Type B pancreatic cell (in vitro differentiated cells): Measurements from ENCODE around the gene DPAGT1. TPM values are rescaled to one million over a fixed set of nuclear protein-coding genes. Genes with fewer than 3 reads are reported as not detected.
"Not testable (repeated sequence)": the region's sequence is repeated elsewhere in the genome, so short reads cannot be mapped to it uniquely, and the experiment has no call there.

Experiments used
- DNase-seq: peaks from one replicate; pipeline ENCODE4 v3.0.0; 2021; ENCODE audit warnings: mixed read lengths; ENCODE audit not compliant: unreplicated experiment; ENCODE audit errors: extremely low spot score
- H3K27ac Mint-ChIP-seq: 2 replicates; pipeline ENCODE4 v1.8.0; 2021; ENCODE audit warnings: mild to moderate bottlenecking, mixed read lengths
- H3K27me3 Mint-ChIP-seq: 2 replicates; pipeline ENCODE4 v1.8.0; 2021; ENCODE audit warnings: mixed read lengths
- H3K36me3 Mint-ChIP-seq: 2 replicates; pipeline ENCODE4 v1.8.0; 2021; ENCODE audit warnings: mixed read lengths
- H3K4me1 Mint-ChIP-seq: one replicate; pipeline ENCODE4 v1.8.0; 2021; ENCODE audit warnings: mixed read lengths; ENCODE audit not compliant: unreplicated experiment
- H3K4me3 Mint-ChIP-seq: 2 replicates; pipeline ENCODE4 v1.8.0; 2021; ENCODE audit warnings: mild to moderate bottlenecking, mixed read lengths
- H3K9me3 Mint-ChIP-seq: 2 replicates; pipeline ENCODE4 v1.8.0; 2021; ENCODE audit warnings: mixed read lengths
- total RNA-seq: library from RNA; stranded (reverse); gene quantifications from 2 replicates; pipeline ENCODE4 v1.2.1, GENCODE V29; 2021; ENCODE audit warnings: low replicate concordance
- TF ChIP-seq, protein P1 (sequence below): fragments of 200-600 bp; sonication (generic); conservative IDR thresholded peaks from 2 replicates; pipeline ENCODE4 v1.5.0; 2021; ENCODE audit warnings: antibody characterized with exemption, mild to moderate bottlenecking

Gene DPAGT1
- total RNA-seq, 1 donor from 2014 or later: 62.1 TPM

DNA sequence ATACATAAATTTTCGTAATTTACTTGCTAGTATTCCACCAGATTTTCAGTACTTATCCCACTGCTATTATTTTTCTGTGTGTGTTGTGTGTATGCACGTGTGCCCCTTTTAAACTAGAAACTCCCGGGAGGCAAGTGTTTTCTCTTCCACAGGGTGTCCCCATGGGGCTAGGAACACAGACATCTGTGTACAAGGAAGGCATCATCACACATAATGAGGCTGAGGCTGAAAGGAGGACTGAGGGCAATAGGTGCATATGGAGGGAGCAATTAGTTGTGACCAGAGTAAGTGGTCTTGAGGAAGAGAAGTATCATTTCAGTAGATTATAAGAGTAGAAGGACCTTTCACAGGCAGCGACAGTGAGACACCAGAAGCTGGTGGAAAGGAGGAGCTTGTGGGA lies 2.1 kb upstream of the DPAGT1 start:
- Mint-ChIP-seq H3K4me1 (peaks cover 41% of the 10 kb centered on the region), H3K9me3 (no peaks in the 10 kb centered on the region), H3K4me3 (peak overlapping the region; percentile 72), H3K36me3 (peaks cover 3% of the 10 kb centered on the region), H3K27me3 (no peaks in the 10 kb centered on the region), H3K27ac (peak overlapping the region; percentile 99)
- TF ChIP-seq, protein P1, sequence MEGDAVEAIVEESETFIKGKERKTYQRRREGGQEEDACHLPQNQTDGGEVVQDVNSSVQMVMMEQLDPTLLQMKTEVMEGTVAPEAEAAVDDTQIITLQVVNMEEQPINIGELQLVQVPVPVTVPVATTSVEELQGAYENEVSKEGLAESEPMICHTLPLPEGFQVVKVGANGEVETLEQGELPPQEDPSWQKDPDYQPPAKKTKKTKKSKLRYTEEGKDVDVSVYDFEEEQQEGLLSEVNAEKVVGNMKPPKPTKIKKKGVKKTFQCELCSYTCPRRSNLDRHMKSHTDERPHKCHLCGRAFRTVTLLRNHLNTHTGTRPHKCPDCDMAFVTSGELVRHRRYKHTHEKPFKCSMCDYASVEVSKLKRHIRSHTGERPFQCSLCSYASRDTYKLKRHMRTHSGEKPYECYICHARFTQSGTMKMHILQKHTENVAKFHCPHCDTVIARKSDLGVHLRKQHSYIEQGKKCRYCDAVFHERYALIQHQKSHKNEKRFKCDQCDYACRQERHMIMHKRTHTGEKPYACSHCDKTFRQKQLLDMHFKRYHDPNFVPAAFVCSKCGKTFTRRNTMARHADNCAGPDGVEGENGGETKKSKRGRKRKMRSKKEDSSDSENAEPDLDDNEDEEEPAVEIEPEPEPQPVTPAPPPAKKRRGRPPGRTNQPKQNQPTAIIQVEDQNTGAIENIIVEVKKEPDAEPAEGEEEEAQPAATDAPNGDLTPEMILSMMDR: no peak
- no peak for DNase-seq

DNA sequence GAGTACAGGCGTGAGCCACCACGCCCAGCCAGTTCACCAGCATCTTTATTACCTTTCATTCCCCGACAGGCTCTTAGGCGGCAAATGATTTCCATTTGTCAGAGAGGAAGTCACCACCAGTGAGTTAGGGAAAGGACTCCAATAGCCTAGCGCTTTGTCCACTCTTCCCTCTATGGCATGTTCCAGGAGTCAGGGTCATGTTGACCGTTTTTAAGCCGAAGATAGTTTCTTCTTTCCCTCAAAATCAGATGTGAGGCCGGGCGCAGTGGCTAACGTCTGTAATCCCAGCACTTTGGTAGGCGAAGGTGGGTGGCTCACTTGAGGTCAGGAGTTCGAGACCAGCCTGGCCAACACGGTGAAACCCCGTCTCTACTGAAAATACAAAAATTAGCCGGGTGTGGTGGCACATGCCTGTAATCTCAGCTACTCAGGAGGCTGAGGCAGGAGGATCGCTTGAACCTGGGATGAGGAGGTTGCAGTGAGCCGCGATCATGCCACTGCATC lies 1.6 kb upstream of the DPAGT1 start:
- H3K36me3 Mint-ChIP-seq, DNase-seq, H3K9me3 Mint-ChIP-seq, H3K27me3 Mint-ChIP-seq: not testable (repeated sequence)
- H3K4me1 Mint-ChIP-seq: peaks cover 36% of the 10 kb centered on the region
- peak overlapping the region; percentile 99 for H3K27ac Mint-ChIP-seq
- peak overlapping the region; percentile 92 for H3K4me3 Mint-ChIP-seq

DNA sequence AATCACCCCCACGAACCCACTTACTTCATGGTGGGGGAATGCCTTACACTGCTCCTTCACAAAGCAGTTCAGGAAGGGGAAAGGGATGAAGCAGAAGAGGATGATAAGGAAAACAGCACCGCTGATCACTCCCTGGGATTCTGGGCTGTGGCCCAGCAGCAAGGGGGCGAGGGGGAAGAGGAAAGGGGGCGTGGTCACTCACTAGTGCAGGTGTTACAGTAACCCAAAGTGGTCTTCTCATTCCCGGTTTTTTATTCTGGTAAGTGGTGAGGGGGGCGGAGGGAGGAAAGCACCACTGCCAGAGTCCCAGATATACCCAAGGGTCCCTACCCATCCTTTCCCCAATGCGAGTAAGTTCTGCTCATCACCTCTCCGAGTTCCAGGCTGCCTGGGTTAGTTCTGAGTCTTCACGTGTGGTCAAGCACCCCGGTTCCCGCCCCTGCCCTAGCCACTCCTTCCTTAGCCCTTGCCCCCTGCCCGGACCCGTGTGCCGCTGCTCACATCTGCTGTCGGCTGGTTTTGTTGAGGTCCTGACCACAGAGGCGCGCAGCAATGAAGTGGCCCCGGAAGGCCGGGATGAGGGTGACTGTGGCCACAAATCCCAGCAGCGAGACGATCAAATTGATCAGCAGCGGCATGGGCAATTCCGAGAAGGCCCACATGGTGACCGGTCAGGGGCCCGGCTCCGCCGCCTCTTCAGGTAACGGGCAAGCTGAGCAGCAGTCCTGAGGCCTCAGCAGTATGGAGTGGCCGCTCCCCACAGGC lies 477 bp downstream of the DPAGT1 start:
- peaks cover 26% of the 10 kb centered on the region for H3K4me1 Mint-ChIP-seq
- TF ChIP-seq, protein P1: peak; percentile 60
- H3K4me3 Mint-ChIP-seq: peak overlapping the region; percentile 92
- H3K9me3 Mint-ChIP-seq: no peaks in the 10 kb centered on the region
- H3K27me3 Mint-ChIP-seq: no peaks in the 10 kb centered on the region
- H3K36me3 Mint-ChIP-seq: peaks cover 17% of the 10 kb centered on the region
- H3K27ac Mint-ChIP-seq: peak overlapping the region; percentile 99
- DNase-seq: no peak

DNA sequence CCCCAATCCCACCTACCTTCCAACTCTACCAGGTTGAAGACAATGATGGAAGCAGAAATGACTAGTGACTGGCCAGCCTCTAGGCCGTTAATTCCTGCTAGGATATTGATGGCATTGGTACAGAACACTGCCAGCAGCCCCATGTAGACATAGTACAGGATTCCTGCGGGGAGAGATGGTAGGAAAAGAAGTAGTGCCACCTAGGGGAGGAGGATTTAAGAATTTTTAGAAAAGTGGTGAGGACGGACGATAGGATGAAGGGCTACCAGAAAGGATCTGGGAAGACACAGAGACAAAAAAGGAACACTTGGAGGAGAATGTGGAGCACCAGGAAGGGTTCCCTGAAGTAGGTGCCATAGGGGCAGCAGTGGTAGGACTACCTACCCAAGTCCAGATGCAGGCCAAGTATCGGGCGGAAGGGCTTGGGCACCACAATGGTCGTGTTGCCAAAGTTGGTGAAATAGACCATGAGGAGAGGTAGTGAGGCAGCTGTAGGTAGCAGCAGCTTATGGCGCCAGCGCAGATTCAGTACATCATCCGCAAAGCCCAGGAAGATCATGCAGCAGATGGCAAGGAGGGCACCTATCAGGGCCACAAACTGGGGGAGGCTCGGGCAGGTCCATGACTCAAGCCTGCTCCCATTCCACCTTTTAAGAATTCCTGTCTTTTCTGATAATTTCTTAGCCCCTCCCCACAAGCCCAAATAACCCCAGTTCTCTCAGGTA lies 1.2 kb downstream of the DPAGT1 start:
- TF ChIP-seq, protein P1: peak; percentile 49
- no peak for DNase-seq
- H3K36me3 Mint-ChIP-seq: peaks cover 19% of the 10 kb centered on the region
- peak overlapping the region; percentile 99 for H3K27ac Mint-ChIP-seq
- H3K9me3 Mint-ChIP-seq: no peaks in the 10 kb centered on the region
- H3K27me3 Mint-ChIP-seq: no peaks in the 10 kb centered on the region
- H3K4me3 Mint-ChIP-seq: peak overlapping the region; percentile 92
- H3K4me1 Mint-ChIP-seq: peaks cover 25% of the 10 kb centered on the region

DNA sequence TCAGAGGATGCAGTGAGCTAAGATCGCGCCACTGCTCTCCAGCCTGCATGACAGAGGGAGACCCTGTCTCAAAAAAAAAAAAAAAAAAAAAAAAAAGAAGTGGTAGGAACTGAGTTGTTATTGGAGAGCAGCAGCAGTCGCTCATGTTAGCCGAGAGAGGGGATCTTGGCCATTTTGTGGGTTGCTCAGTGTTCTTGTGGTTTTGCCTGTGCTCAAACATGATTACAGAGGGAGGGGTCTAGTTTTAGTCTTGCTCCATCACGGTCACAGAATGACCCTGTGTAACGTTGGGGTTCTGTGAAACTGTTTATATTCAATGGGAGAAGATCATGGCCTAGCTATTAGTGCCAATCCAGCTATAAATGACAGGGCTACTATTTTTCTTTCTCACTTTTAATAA lies 1.9 kb downstream of the DPAGT1 start:
- H3K4me3 Mint-ChIP-seq: peak overlapping the region; percentile 92
- H3K4me1 Mint-ChIP-seq: peaks cover 27% of the 10 kb centered on the region
- TF ChIP-seq, protein P1: no peak
- no peaks in the 10 kb centered on the region for H3K27me3 Mint-ChIP-seq
- peak overlapping the region; percentile 99 for H3K27ac Mint-ChIP-seq
- peaks cover 21% of the 10 kb centered on the region for H3K36me3 Mint-ChIP-seq
- H3K9me3 Mint-ChIP-seq: no peaks in the 10 kb centered on the region
- DNase-seq: no peak
